WTC11 (cell line): ENCODE measurements around the gene KCNQ2. TPM values are rescaled to one million over a fixed set of nuclear protein-coding genes. Genes with fewer than 3 reads are reported as not detected.

ENCODE experiments used
- ATAC-seq: fragments of 200-7000 bp; cut with Tn5 transposase; 2 replicates; pipeline ENCODE4 v1.10.0; 2021; ENCODE audit warnings: mild to moderate bottlenecking, moderate library complexity
- CTCF ChIA-PET: fragments of 300-600 bp; sonication (Branson Sonifier 250); formaldehyde crosslinking; loops from one replicate; lab custom pipeline; 2021; ENCODE audit warnings: antibody characterized with exemption; lab: Charles Lee
- POLR2A ChIA-PET: fragments of 350-600 bp; sonication (Branson Sonifier 250); formaldehyde crosslinking; loops from one replicate; lab custom pipeline; 2021; ENCODE audit warnings: antibody characterized with exemption; lab: Charles Lee
- DNase-seq: peaks from one replicate; pipeline ENCODE4 v3.0.0; 2021; ENCODE audit warnings: low spot score
- H3K27ac Mint-ChIP-seq: 2 replicates; pipeline ENCODE4 v1.8.0; 2021; ENCODE audit warnings: mixed read lengths
- H3K27me3 Mint-ChIP-seq: 2 replicates; pipeline ENCODE4 v1.8.0; 2021; ENCODE audit warnings: low read depth, mild to moderate bottlenecking, moderate library complexity, mixed read lengths
- H3K36me3 Mint-ChIP-seq: 2 replicates; pipeline ENCODE4 v1.8.0; 2021; ENCODE audit warnings: mixed read lengths
- H3K4me1 Mint-ChIP-seq: 2 replicates; pipeline ENCODE4 v1.8.0; 2022; ENCODE audit warnings: mixed read lengths
- H3K4me3 Mint-ChIP-seq: 2 replicates; pipeline ENCODE4 v1.8.0; 2021; ENCODE audit warnings: mild to moderate bottlenecking, moderate library complexity, mixed read lengths
- H3K9me3 Mint-ChIP-seq: 2 replicates; pipeline ENCODE4 v1.8.0; 2021; ENCODE audit warnings: mixed read lengths
- EMX1 ChIP-seq: fragments of 250-450 bp; sonication (Bioruptor Pico); IDR thresholded peaks from 2 replicates; pipeline ENCODE4 v1.8.0; 2021; ENCODE audit warnings: mild to moderate bottlenecking
- JUN ChIP-seq: sonication (generic); formaldehyde crosslinking; IDR thresholded peaks from 2 replicates; pipeline ENCODE4 v1.8.0; 2023; ENCODE audit warnings: mild to moderate bottlenecking, missing genetic modification reagents
- KAT7 ChIP-seq: sonication (generic); formaldehyde crosslinking; IDR thresholded peaks from 2 replicates; pipeline ENCODE4 v1.8.1; 2023; ENCODE audit warnings: missing genetic modification reagents, mild to moderate bottlenecking, borderline replicate concordance
- MYBL2 ChIP-seq: sonication (generic); formaldehyde crosslinking; IDR thresholded peaks from 2 replicates; pipeline ENCODE4 v1.8.1; 2023; ENCODE audit warnings: mild to moderate bottlenecking, moderate library complexity, missing genetic modification reagents
- NR2C2 ChIP-seq: sonication (generic); formaldehyde crosslinking; IDR thresholded peaks from 2 replicates; pipeline ENCODE4 v1.8.0; 2022; ENCODE audit warnings: mild to moderate bottlenecking, missing genetic modification reagents
- PRRX2 ChIP-seq: fragments of 250-450 bp; sonication (Bioruptor Pico); IDR thresholded peaks from 2 replicates; pipeline ENCODE4 v1.8.0; 2021; ENCODE audit warnings: mild to moderate bottlenecking
- SP1 ChIP-seq: sonication (generic); formaldehyde crosslinking; conservative IDR thresholded peaks from 2 replicates; pipeline ENCODE4 v1.8.1; 2022; ENCODE audit warnings: missing genetic modification reagents
- TEAD4 ChIP-seq: sonication (generic); formaldehyde crosslinking; IDR thresholded peaks from 2 replicates; pipeline ENCODE4 v1.8.0; 2022; ENCODE audit warnings: mild to moderate bottlenecking, missing genetic modification reagents
- ZNF263 ChIP-seq: sonication (generic); formaldehyde crosslinking; IDR thresholded peaks from 2 replicates; pipeline ENCODE4 v1.8.1; 2022; ENCODE audit warnings: low read depth, mild to moderate bottlenecking, moderate library complexity, missing genetic modification reagents
- ZNF416 ChIP-seq: fragments of 250-450 bp; sonication (Bioruptor Pico); IDR thresholded peaks from 2 replicates; pipeline ENCODE4 v1.9.0; 2021; ENCODE audit warnings: mild to moderate bottlenecking, inconsistent platforms
- total RNA-seq: library from RNA; stranded (reverse); gene quantifications from 3 replicates; pipeline ENCODE4 v1.2.3, GENCODE V29; 2021
- TF ChIP-seq, protein P1 (sequence below): sonication (generic); formaldehyde crosslinking; IDR thresholded peaks from 2 replicates; pipeline ENCODE4 v1.8.1; 2023; ENCODE audit warnings: mild to moderate bottlenecking, moderate library complexity, missing genetic modification reagents
- TF ChIP-seq, protein P2 (sequence below): sonication (generic); formaldehyde crosslinking; IDR thresholded peaks from 2 replicates; pipeline ENCODE4 v1.8.0; 2023; ENCODE audit warnings: missing genetic modification reagents, mild to moderate bottlenecking, borderline replicate concordance
- TF ChIP-seq, protein P3 (sequence below): sonication (generic); formaldehyde crosslinking; IDR thresholded peaks from 2 replicates; pipeline ENCODE4 v1.8.1; 2022; ENCODE audit warnings: mild to moderate bottlenecking, moderate library complexity, missing genetic modification reagents
- TF ChIP-seq, protein P4 (sequence below): sonication (generic); formaldehyde crosslinking; IDR thresholded peaks from 2 replicates; pipeline ENCODE4 v1.8.1; 2023; ENCODE audit warnings: mild to moderate bottlenecking, missing genetic modification reagents, borderline replicate concordance
- TF ChIP-seq, protein P5 (sequence below): fragments of 250-450 bp; sonication (Bioruptor Pico); IDR thresholded peaks from 2 replicates; pipeline ENCODE4 v1.9.0; 2021; ENCODE audit warnings: mild to moderate bottlenecking
- TF ChIP-seq, protein P6 (sequence below): sonication (generic); formaldehyde crosslinking; IDR thresholded peaks from 2 replicates; pipeline ENCODE4 v1.8.0; 2023; ENCODE audit warnings: missing genetic modification reagents

Gene KCNQ2
- total RNA-seq, 1 experiment from 2014 or later: 99.8 TPM

DNA sequence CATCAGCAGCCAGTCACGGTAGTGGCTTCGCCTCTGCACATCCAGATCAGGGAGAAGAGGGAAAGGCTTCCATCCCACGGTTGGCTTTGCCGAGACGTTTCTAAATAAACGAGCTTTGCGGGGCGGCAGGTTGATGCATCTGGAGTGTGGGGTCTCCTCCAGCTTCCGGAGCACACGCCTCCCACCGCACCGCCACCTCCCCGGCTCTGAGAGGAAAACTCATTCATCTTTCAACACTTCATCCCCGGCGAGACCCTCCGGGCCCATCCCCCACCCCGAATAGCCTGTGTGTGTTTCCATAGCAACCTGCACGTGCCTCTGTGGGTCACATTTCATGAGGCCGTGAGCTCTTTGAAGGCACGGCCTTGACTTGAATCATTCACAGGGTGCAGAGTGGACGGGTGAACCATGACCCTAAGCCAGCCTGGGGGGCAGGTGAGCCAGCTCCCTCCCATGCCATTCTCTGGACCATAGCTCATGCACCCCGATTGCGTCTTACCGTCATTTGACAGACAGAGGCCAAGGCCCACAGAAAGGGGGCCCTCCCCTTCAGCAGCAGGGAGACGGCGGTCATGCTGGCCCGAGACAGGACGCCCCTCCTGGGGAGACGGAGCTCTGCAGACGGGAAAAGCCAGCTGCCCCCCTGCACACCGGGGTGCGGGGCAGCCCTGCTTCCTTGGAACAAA lies 95.1 kb downstream of the KCNQ2 start (continued):
- TF ChIP-seq SP1 (CRISPR knock-in tag) (no peak), ZNF263 (CRISPR knock-in tag) (no peak)

DNA sequence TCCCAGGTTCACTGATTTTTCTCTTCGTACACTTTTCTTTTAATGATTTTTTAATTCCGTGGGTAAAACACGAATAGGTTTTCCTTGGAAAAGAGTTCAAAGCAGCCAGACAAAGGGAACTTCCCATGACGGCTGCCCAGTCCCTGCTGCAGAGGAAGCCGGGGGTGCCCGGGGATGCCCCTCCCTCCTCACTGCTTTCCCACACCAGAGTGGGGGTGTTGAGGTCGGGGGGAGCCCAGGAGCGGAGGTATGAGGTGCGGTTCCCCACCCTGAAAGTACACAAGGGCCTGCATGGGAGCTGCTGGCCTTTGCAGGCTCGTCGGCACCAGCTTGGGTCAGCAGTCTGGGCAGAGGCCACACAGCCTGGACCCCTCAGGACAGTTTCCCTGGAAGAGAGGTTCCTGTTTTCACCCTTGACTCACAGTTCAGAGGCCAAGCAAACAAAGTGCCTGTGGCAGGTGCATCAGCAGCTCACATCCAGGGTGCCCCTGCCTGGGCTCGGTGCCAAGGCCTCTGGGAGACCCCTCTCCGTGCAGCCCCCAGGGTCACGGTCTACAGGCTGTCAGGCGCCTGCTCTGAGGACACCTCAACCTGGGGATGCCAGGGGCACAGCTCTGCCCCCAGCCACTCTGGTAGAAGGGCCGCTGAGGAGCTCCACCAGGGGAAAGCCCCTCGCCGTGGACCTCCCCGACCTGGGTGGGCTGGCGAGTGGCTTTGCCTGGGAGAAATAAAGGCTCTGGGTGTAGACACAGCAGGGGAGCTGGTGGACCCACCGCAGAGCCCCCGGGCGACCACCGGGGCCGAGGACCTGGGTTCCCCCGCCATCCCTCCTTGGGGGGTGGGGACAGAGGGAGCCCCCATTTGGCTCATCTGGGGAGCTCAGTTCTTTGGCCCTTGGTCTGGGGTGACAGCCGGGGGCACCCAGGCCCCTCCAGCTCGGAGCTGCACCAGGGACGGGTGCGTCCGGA lies 95.9 kb downstream of the KCNQ2 start:
- TF ChIP-seq, protein P1, sequence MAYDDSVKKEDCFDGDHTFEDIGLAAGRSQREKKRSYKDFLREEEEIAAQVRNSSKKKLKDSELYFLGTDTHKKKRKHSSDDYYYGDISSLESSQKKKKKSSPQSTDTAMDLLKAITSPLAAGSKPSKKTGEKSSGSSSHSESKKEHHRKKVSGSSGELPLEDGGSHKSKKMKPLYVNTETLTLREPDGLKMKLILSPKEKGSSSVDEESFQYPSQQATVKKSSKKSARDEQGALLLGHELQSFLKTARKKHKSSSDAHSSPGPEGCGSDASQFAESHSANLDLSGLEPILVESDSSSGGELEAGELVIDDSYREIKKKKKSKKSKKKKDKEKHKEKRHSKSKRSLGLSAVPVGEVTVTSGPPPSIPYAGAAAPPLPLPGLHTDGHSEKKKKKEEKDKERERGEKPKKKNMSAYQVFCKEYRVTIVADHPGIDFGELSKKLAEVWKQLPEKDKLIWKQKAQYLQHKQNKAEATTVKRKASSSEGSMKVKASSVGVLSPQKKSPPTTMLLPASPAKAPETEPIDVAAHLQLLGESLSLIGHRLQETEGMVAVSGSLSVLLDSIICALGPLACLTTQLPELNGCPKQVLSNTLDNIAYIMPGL (CRISPR knock-in tag): no peak
- TF ChIP-seq KAT7 (no peak), JUN (CRISPR knock-in tag) (no peak), EMX1 (no peak), TEAD4 (no peak)
- TF ChIP-seq, protein P2, sequence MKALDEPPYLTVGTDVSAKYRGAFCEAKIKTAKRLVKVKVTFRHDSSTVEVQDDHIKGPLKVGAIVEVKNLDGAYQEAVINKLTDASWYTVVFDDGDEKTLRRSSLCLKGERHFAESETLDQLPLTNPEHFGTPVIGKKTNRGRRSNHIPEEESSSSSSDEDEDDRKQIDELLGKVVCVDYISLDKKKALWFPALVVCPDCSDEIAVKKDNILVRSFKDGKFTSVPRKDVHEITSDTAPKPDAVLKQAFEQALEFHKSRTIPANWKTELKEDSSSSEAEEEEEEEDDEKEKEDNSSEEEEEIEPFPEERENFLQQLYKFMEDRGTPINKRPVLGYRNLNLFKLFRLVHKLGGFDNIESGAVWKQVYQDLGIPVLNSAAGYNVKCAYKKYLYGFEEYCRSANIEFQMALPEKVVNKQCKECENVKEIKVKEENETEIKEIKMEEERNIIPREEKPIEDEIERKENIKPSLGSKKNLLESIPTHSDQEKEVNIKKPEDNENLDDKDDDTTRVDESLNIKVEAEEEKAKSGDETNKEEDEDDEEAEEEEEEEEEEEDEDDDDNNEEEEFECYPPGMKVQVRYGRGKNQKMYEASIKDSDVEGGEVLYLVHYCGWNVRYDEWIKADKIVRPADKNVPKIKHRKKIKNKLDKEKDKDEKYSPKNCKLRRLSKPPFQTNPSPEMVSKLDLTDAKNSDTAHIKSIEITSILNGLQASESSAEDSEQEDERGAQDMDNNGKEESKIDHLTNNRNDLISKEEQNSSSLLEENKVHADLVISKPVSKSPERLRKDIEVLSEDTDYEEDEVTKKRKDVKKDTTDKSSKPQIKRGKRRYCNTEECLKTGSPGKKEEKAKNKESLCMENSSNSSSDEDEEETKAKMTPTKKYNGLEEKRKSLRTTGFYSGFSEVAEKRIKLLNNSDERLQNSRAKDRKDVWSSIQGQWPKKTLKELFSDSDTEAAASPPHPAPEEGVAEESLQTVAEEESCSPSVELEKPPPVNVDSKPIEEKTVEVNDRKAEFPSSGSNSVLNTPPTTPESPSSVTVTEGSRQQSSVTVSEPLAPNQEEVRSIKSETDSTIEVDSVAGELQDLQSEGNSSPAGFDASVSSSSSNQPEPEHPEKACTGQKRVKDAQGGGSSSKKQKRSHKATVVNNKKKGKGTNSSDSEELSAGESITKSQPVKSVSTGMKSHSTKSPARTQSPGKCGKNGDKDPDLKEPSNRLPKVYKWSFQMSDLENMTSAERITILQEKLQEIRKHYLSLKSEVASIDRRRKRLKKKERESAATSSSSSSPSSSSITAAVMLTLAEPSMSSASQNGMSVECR (CRISPR knock-in tag): no peak
- TF ChIP-seq, protein P3, sequence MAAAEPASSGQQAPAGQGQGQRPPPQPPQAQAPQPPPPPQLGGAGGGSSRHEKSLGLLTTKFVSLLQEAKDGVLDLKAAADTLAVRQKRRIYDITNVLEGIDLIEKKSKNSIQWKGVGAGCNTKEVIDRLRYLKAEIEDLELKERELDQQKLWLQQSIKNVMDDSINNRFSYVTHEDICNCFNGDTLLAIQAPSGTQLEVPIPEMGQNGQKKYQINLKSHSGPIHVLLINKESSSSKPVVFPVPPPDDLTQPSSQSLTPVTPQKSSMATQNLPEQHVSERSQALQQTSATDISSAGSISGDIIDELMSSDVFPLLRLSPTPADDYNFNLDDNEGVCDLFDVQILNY (CRISPR knock-in tag): 0 out of 2 replicates have a peak, but pooled peaks have one; percentile 52
- ChIA-PET CTCF (interaction anchor here (0.6 to 3.4 kb wide), 24 partner anchors 9 to 162 kb away, joined by 3 to 98 read pairs (median 7); partner anchors contain the start of genes ARFGAP1, CHRNA4 and COL20A1), POLR2A (interaction anchor here (0.5 to 1.0 kb wide), 3 partner anchors 14 to 1014 kb away, joined by 3 to 4 read pairs (median 3); no protein-coding TSS in a partner anchor)
- Mint-ChIP-seq H3K9me3 (no peaks in the 10 kb centered on the region), H3K4me1 (peaks cover 13% of the 10 kb centered on the region), H3K27me3 (no peaks in the 10 kb centered on the region; the same call in 1 of the 2 replicates), H3K36me3 (no peaks in the 10 kb centered on the region), H3K4me3 (no peak overlapping the region), H3K27ac (no peak overlapping the region)
- DNase-seq (no peak), ATAC-seq (no peak)

DNA sequence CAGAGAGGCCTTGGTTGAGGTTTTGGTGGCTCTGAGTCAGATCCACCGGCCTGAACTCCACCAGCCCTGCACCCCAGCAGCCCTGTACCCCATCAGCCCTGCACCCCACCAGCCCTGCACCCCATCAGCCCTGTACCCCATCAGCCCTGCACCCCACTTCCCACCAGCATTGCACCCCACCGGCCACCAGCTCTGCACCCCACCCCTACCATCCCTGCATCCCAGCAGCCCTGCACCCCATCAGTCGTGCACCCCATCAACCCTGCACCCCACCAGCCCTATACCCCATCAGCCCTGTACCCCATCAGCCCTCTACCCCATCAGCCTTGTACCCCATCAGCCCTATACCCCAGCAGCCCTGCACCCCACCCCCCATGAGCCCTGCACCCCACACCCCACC lies 97.0 kb downstream of the KCNQ2 start:
- no peak overlapping the region for H3K27ac Mint-ChIP-seq
- CTCF ChIA-PET: no interaction called here
- no peaks in the 10 kb centered on the region; the same call in 1 of the 2 replicates for H3K27me3 Mint-ChIP-seq
- H3K9me3 Mint-ChIP-seq: no peaks in the 10 kb centered on the region
- H3K4me1 Mint-ChIP-seq: peaks cover 19% of the 10 kb centered on the region
- POLR2A ChIA-PET: no interaction called here
- no peak overlapping the region for H3K4me3 Mint-ChIP-seq
- DNase-seq (no peak), ATAC-seq (no peak)
- no peaks in the 10 kb centered on the region for H3K36me3 Mint-ChIP-seq
- TF ChIP-seq NR2C2 (no peak), ZNF416 (CRISPR knock-in tag) (no peak), MYBL2 (no peak), PRRX2 (CRISPR knock-in tag) (no peak)
- TF ChIP-seq, protein P4, sequence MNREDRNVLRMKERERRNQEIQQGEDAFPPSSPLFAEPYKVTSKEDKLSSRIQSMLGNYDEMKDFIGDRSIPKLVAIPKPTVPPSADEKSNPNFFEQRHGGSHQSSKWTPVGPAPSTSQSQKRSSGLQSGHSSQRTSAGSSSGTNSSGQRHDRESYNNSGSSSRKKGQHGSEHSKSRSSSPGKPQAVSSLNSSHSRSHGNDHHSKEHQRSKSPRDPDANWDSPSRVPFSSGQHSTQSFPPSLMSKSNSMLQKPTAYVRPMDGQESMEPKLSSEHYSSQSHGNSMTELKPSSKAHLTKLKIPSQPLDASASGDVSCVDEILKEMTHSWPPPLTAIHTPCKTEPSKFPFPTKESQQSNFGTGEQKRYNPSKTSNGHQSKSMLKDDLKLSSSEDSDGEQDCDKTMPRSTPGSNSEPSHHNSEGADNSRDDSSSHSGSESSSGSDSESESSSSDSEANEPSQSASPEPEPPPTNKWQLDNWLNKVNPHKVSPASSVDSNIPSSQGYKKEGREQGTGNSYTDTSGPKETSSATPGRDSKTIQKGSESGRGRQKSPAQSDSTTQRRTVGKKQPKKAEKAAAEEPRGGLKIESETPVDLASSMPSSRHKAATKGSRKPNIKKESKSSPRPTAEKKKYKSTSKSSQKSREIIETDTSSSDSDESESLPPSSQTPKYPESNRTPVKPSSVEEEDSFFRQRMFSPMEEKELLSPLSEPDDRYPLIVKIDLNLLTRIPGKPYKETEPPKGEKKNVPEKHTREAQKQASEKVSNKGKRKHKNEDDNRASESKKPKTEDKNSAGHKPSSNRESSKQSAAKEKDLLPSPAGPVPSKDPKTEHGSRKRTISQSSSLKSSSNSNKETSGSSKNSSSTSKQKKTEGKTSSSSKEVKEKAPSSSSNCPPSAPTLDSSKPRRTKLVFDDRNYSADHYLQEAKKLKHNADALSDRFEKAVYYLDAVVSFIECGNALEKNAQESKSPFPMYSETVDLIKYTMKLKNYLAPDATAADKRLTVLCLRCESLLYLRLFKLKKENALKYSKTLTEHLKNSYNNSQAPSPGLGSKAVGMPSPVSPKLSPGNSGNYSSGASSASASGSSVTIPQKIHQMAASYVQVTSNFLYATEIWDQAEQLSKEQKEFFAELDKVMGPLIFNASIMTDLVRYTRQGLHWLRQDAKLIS (CRISPR knock-in tag): no peak
- TF ChIP-seq, protein P1 (CRISPR knock-in tag): no peak
- TF ChIP-seq, protein P5, sequence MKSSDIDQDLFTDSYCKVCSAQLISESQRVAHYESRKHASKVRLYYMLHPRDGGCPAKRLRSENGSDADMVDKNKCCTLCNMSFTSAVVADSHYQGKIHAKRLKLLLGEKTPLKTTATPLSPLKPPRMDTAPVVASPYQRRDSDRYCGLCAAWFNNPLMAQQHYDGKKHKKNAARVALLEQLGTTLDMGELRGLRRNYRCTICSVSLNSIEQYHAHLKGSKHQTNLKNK (CRISPR knock-in tag): no peak
- TF ChIP-seq, protein P6, sequence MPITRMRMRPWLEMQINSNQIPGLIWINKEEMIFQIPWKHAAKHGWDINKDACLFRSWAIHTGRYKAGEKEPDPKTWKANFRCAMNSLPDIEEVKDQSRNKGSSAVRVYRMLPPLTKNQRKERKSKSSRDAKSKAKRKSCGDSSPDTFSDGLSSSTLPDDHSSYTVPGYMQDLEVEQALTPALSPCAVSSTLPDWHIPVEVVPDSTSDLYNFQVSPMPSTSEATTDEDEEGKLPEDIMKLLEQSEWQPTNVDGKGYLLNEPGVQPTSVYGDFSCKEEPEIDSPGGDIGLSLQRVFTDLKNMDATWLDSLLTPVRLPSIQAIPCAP (CRISPR knock-in tag): no peak
